Neural progenitor cell (in vitro differentiated cells): Measurements from ENCODE around the gene FKBP5. TPM values are rescaled to one million over a fixed set of nuclear protein-coding genes. Genes with fewer than 3 reads are reported as not detected.

Source experiments
- DNase-seq: peaks from one replicate; pipeline ENCODE4 v3.0.0-alpha.2; 2016; ENCODE audit warnings: low spot score
- H2AFZ ChIP-seq: fragments of 200-600 bp; sonication (generic); replicated peaks from 2 replicates; pipeline ENCODE4 v1.6.1; 2016; ENCODE audit warnings: antibody characterized with exemption
- H3F3A ChIP-seq: fragments of 200-600 bp; sonication (generic); 2 replicates; pipeline ENCODE4 v1.6.1; 2016; ENCODE audit warnings: antibody characterized with exemption, low read depth
- H3K27ac ChIP-seq: fragments of 200-600 bp; sonication (generic); 2 replicates; pipeline ENCODE4 v1.5.1; 2016; ENCODE audit warnings: mild to moderate bottlenecking
- H3K27me3 ChIP-seq: fragments of 200-600 bp; sonication (generic); 2 replicates; pipeline ENCODE4 v1.6.1; 2016; ENCODE audit warnings: mild to moderate bottlenecking, moderate library complexity
- H3K36me3 ChIP-seq: fragments of 200-600 bp; sonication (generic); 2 replicates; pipeline ENCODE4 v1.5.1; 2016
- H3K4me1 ChIP-seq: fragments of 200-600 bp; sonication (generic); 2 replicates; pipeline ENCODE4 v1.6.1; 2016; ENCODE audit warnings: mixed run types
- H3K4me2 ChIP-seq: fragments of 200-600 bp; sonication (generic); 2 replicates; pipeline ENCODE4 v1.6.1; 2016
- H3K4me3 ChIP-seq: fragments of 200-600 bp; sonication (generic); 2 replicates; pipeline ENCODE4 v1.5.1; 2016
- H3K79me2 ChIP-seq: fragments of 200-600 bp; sonication (generic); 2 replicates; pipeline ENCODE4 v1.6.1; 2016; ENCODE audit warnings: low read depth
- H3K9ac ChIP-seq: fragments of 200-600 bp; sonication (generic); 2 replicates; pipeline ENCODE4 v1.6.1; 2016
- H3K9me3 ChIP-seq: fragments of 200-600 bp; sonication (generic); 2 replicates; pipeline ENCODE4 v1.5.1; 2016; ENCODE audit warnings: low read depth
- H4K20me1 ChIP-seq: fragments of 200-600 bp; sonication (generic); 2 replicates; pipeline ENCODE4 v1.6.1; 2016; ENCODE audit warnings: low read depth
- H3K27ac Mint-ChIP-seq: 3 replicates; pipeline ENCODE4 v1.8.0; 2021; ENCODE audit warnings: mixed read lengths
- H3K27me3 Mint-ChIP-seq: 2 replicates; pipeline ENCODE4 v1.8.0; 2022; ENCODE audit warnings: low read depth, mild to moderate bottlenecking, inconsistent platforms, moderate library complexity, mixed read lengths; ENCODE audit not compliant: insufficient read depth
- H3K36me3 Mint-ChIP-seq: 3 replicates; pipeline ENCODE4 v1.8.0; 2021; ENCODE audit warnings: mixed read lengths
- H3K4me1 Mint-ChIP-seq: 3 replicates; pipeline ENCODE4 v1.8.0; 2021; ENCODE audit warnings: mixed read lengths
- H3K4me3 Mint-ChIP-seq: 3 replicates; pipeline ENCODE4 v1.8.0; 2021; ENCODE audit warnings: mild to moderate bottlenecking, moderate library complexity, mixed read lengths
- H3K9me3 Mint-ChIP-seq: 3 replicates; pipeline ENCODE4 v1.8.0; 2020; ENCODE audit warnings: mixed read lengths
- CTCF ChIP-seq: fragments of 200-600 bp; sonication (generic); IDR thresholded peaks from 2 replicates; pipeline ENCODE4 v1.5.1; 2017; ENCODE audit warnings: antibody characterized with exemption, mild to moderate bottlenecking
- EZH2 ChIP-seq: fragments of 200-600 bp; sonication (generic); IDR thresholded peaks from 2 replicates; pipeline ENCODE4 v1.6.1; 2017; ENCODE audit warnings: antibody characterized with exemption, mild to moderate bottlenecking, moderate library complexity
- EZH2phosphoT487 ChIP-seq: fragments of 200-600 bp; sonication (generic); IDR thresholded peaks from 2 replicates; pipeline ENCODE4 v1.6.1; 2017; ENCODE audit warnings: antibody characterized with exemption
- total RNA-seq: library from RNA; depleted of rRNA; stranded (reverse); fragments of >200 nt; gene quantifications from 2 replicates; pipeline ENCODE4 v1.2.3, GENCODE V29; 2015; ENCODE audit warnings: low replicate concordance

FKBP5 gene
- total RNA-seq, 1 donor from 2014 or later, result 20.9 TPM

- Histone ChIP-seq H3K4me1 (peaks cover 10% of the 10 kb centered on the region), H3F3A (peaks cover 8% of the 10 kb centered on the region), H2AFZ (no peak overlapping the region), H3K27ac (no peak overlapping the region), H3K36me3 (peaks cover 15% of the 10 kb centered on the region), H3K9ac (no peak overlapping the region), H3K79me2 (peaks cover 10% of the 10 kb centered on the region), H3K9me3 (no peaks in the 10 kb centered on the region), H3K4me3 (no peak overlapping the region), H4K20me1 (peaks cover 15% of the 10 kb centered on the region), H3K27me3 (no peaks in the 10 kb centered on the region), H3K4me2 (no peak overlapping the region)
- no peak for DNase-seq
- no peaks in the 10 kb centered on the region for H3K9me3 Mint-ChIP-seq
- H3K4me3 Mint-ChIP-seq, result no peak overlapping the region
- TF ChIP-seq EZH2 (no peak), CTCF (no peak), EZH2phosphoT487 (no peak)
- H3K27me3 Mint-ChIP-seq, result no peaks in the 10 kb centered on the region
- H3K36me3 Mint-ChIP-seq, result peaks cover 10% of the 10 kb centered on the region
- H3K4me1 Mint-ChIP-seq, result peaks cover 8% of the 10 kb centered on the region
- no peak overlapping the region for H3K27ac Mint-ChIP-seq
These were observed 50.0 kb downstream of the FKBP5 start for GRCh38 chr6:35638679-35639078.

GRCh38 chr6:35637911-35638310 lies 50.8 kb downstream of the FKBP5 start:
- peaks cover 3% of the 10 kb centered on the region for H3K79me2 ChIP-seq
- peaks cover 14% of the 10 kb centered on the region for H3K4me1 ChIP-seq
- H3K9me3 ChIP-seq, result no peaks in the 10 kb centered on the region
- no peak overlapping the region for H3K4me2 ChIP-seq
- TF ChIP-seq EZH2 (no peak), EZH2phosphoT487 (no peak), CTCF (no peak)
- Mint-ChIP-seq H3K36me3 (peaks cover 10% of the 10 kb centered on the region), H3K9me3 (no peaks in the 10 kb centered on the region), H3K4me3 (no peak overlapping the region), H3K4me1 (peaks cover 10% of the 10 kb centered on the region), H3K27me3 (no peaks in the 10 kb centered on the region), H3K27ac (no peak overlapping the region)
- no peaks in the 10 kb centered on the region for H3K27me3 ChIP-seq
- H3K27ac ChIP-seq, result no peak overlapping the region
- no peak overlapping the region for H3K9ac ChIP-seq
- no peak for DNase-seq
- peaks cover 15% of the 10 kb centered on the region for H3K36me3 ChIP-seq
- H4K20me1 ChIP-seq, result peaks cover 20% of the 10 kb centered on the region
- H2AFZ ChIP-seq, result no peak overlapping the region
- peaks cover 8% of the 10 kb centered on the region for H3F3A ChIP-seq
- H3K4me3 ChIP-seq, result no peak overlapping the region

- H3K9me3 Mint-ChIP-seq, result no peaks in the 10 kb centered on the region
These were observed 52.8 kb downstream of the FKBP5 start for GRCh38 chr6:35635601-35636597.

More at GRCh38 chr6:35635601-35636597, 52.8 kb downstream of the FKBP5 start:
- Histone ChIP-seq H3K9me3 (no peaks in the 10 kb centered on the region), H3K36me3 (peaks cover 15% of the 10 kb centered on the region), H3K27me3 (no peaks in the 10 kb centered on the region), H3K4me2 (no peak overlapping the region), H4K20me1 (peaks cover 17% of the 10 kb centered on the region), H3K27ac (no peak overlapping the region), H2AFZ (no peak overlapping the region), H3F3A (peaks cover 8% of the 10 kb centered on the region), H3K79me2 (no peaks in the 10 kb centered on the region), H3K4me1 (peaks cover 14% of the 10 kb centered on the region), H3K4me3 (no peak overlapping the region), H3K9ac (no peak overlapping the region)
- no peak for TF ChIP-seq CTCF
- no peak for TF ChIP-seq EZH2phosphoT487
- TF ChIP-seq EZH2, result no peak
- H3K27ac Mint-ChIP-seq, result no peak overlapping the region
- no peaks in the 10 kb centered on the region for H3K27me3 Mint-ChIP-seq
- no peak for DNase-seq
- H3K4me1 Mint-ChIP-seq, result peaks cover 10% of the 10 kb centered on the region
- H3K36me3 Mint-ChIP-seq, result peaks cover 13% of the 10 kb centered on the region
- no peak overlapping the region for H3K4me3 Mint-ChIP-seq
